ENCODE data around the gene NPTX1.
"Not testable (repeated sequence)": the region's sequence is repeated elsewhere in the genome, so short reads cannot be mapped to it uniquely, and the experiment has no call there.

NPTX1 gene

DNA sequence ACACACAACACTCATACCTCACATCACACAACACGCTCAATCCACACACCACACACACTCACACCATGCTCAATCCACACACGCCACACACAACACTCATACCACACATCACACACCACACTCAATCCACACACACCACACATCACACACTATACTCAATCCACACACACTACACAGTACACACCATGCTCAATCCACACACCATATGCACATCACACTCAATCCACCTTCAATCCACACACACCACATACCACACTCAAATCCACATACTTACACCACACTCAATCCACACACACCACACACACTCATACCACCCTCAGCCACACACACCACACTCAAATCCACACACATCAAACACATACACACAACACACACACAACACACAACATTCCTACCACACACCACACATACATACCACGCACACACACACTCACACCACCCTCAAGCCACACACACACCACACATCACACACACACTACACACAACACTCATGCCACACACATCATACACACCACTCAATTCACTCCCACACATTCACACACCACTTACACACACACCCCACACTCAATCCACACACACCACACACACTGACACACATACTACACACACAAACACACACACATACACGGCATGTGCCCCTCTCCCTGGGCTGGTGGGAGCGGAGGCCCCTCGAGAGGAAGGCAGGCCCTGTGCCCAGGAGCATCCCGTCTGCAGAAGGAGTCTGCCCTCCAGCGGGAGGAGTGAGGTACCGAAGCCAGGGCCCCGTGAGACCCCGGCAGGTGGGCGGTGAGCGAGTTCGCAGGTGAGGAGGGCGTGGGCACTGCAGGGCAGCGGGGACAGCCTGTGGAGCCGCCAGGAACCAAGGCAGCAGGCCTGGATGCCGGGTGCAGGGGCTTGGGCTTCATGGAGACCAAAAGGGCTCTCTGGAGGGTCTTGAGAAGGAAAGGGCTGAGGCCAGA is 35.1 kb upstream of the NPTX1 start:
- ChIA-PET CTCF (no interaction called here), POLR2A (no interaction called here)
- TF ChIP-seq TARDBP (IDR thresholded peaks at IDR 0.05) (0 out of 2 replicates have a peak, but pooled peaks have one; percentile 20), BHLHE40 (IDR thresholded peaks at IDR 0.05; ENCODE audit: borderline replicate concordance) (no peak)
- DNase-seq (ENCODE audit: extremely low spot score): no peak

DNA sequence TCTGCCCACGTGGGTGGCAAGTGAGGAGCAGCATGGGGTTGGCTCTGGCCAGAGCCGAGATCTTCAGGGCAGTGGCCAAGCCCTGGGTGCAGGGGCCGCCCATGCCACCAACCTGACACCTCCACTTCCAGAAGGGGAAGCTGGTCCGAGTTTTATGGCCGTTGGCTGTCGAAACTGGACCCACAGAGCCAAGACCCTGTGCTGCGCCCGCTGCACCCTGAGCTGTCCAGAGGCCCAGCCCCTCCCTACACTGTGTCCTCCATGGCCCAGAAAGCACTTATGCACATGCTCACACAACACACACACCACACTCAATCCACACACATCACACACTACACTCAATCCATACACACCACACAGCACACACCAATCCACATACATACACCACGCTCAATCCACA is 34.4 kb upstream of the NPTX1 start:
- no peak for TF ChIP-seq L3MBTL2 (conservative IDR thresholded peaks at IDR 0.05)
- DNase-seq (ENCODE audit: extremely low spot score): no peak
- ChIA-PET CTCF (no interaction called here), POLR2A (no interaction called here)

DNA sequence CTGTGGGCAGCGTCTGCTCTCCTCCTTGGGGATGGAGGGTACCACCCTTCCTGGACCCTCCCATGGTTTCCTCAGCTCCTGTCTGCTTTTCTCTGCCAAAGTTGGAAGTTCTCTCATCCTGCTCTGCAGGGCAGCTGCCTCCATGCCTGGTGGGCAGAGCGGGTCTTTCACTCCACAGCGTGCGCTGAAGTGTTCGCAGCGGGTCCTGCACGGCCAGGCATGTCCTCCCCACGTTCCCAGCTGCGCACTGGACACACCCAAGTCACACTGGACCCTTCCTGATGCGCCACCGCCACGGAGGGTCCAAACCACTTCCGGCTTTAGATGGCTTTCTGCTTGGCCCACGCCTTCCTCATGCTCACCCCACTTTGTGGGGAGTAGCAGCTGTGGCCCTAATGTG is 33.7 kb upstream of the NPTX1 start:
- no peak for TF ChIP-seq BHLHE40 (IDR thresholded peaks at IDR 0.05; ENCODE audit: borderline replicate concordance)
- TF ChIP-seq TARDBP (IDR thresholded peaks at IDR 0.05): no peak
- TF ChIP-seq FOXK2 (IDR thresholded peaks at IDR 0.05): no peak
- no peak for TF ChIP-seq CTBP1 (IDR thresholded peaks at IDR 0.05; ENCODE audit: borderline replicate concordance)
- no peak for TF ChIP-seq HDGF (IDR thresholded peaks at IDR 0.05; ENCODE audit: borderline replicate concordance)
- TF ChIP-seq SP1 (IDR thresholded peaks at IDR 0.05): no peak
- TF ChIP-seq LEF1 (IDR thresholded peaks at IDR 0.05; ENCODE audit: borderline replicate concordance): no peak
- no peak for TF ChIP-seq FOXM1 (IDR thresholded peaks at IDR 0.05; ENCODE audit: borderline replicate concordance)
- TF ChIP-seq ZNF384 (IDR thresholded peaks at IDR 0.05): no peak
- TF ChIP-seq FOXA1 (IDR thresholded peaks at IDR 0.05): no peak
- no peak for TF ChIP-seq ARNT (IDR thresholded peaks at IDR 0.05)
- TF ChIP-seq L3MBTL2 (conservative IDR thresholded peaks at IDR 0.05): no peak
- POLR2A ChIA-PET: no interaction called here
- DNase-seq (ENCODE audit: extremely low spot score): no peak
- CTCF ChIA-PET: interaction anchor here (0.6 kb wide), 1 partner anchor 1644 kb away, joined by 3 read pairs; no protein-coding TSS in a partner anchor

DNA sequence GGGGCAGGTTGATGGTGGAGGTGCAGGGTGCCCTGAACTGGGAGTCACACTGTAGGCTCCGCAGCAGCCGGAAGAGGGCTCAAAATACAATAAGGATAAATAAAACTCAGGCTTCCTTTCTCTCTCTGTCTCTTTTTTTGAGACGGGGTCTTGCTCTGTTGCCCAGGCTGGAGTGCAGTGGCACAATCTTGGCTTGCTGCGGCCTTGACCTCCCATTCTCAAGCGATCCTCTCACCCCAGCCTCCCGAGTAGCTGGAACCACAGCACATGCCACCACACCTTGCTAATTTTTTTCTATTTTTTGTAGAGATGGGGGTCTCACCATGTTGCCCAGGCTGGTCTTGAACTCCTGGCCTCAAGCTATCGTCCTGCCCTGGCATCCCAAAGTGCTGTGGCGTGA is 32.9 kb upstream of the NPTX1 start:
- TF ChIP-seq SP1 (IDR thresholded peaks at IDR 0.05) (no peak), SUZ12 (IDR thresholded peaks at IDR 0.05) (no peak), TARDBP (IDR thresholded peaks at IDR 0.05) (no peak), FOXM1 (IDR thresholded peaks at IDR 0.05; ENCODE audit: borderline replicate concordance) (no peak), NFRKB (IDR thresholded peaks at IDR 0.05) (no peak)
- no peak for DNase-seq (ENCODE audit: extremely low spot score)
- CTCF ChIA-PET: interaction anchor here (0.6 kb wide), 1 partner anchor 1643 kb away, joined by 3 read pairs; no protein-coding TSS in a partner anchor
- POLR2A ChIA-PET: no interaction called here

DNA sequence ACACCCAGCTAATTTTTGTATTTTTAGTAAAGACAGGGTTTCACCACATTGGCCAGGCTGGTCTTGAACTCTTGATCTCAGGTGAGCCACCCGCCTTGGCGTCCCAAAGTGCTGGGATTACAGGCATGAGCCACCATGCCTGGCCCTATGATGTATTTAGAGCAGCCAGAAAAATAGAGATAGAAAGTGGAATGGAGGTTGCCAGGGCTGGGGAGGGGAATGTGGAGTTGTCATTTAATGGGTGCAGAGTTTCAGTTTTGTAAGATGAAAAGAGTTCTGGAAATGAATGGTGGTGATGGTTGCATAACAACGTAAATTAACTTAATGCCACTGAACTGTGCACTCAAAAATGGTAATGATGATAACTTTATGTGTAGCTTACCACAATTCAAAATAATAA is 31.6 kb upstream of the NPTX1 start:
- POLR2A ChIA-PET: interaction anchor here (1.4 kb wide), 1 partner anchor 53 kb away, joined by 4 read pairs; no protein-coding TSS in a partner anchor
- CTCF ChIA-PET: no interaction called here
- no peak for DNase-seq (ENCODE audit: extremely low spot score)
- TF ChIP-seq ELF4 (IDR thresholded peaks at IDR 0.05) (no peak), L3MBTL2 (conservative IDR thresholded peaks at IDR 0.05) (no peak), ARNT (IDR thresholded peaks at IDR 0.05) (no peak), FOXK2 (IDR thresholded peaks at IDR 0.05) (no peak), FOXA1 (IDR thresholded peaks at IDR 0.05) (no peak), FOXM1 (IDR thresholded peaks at IDR 0.05; ENCODE audit: borderline replicate concordance) (no peak), LEF1 (IDR thresholded peaks at IDR 0.05; ENCODE audit: borderline replicate concordance) (no peak), NFRKB (IDR thresholded peaks at IDR 0.05) (no peak), BHLHE40 (IDR thresholded peaks at IDR 0.05; ENCODE audit: borderline replicate concordance) (no peak)
- TF ChIP-seq, protein P1, sequence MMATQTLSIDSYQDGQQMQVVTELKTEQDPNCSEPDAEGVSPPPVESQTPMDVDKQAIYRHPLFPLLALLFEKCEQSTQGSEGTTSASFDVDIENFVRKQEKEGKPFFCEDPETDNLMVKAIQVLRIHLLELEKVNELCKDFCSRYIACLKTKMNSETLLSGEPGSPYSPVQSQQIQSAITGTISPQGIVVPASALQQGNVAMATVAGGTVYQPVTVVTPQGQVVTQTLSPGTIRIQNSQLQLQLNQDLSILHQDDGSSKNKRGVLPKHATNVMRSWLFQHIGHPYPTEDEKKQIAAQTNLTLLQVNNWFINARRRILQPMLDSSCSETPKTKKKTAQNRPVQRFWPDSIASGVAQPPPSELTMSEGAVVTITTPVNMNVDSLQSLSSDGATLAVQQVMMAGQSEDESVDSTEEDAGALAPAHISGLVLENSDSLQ (IDR thresholded peaks at IDR 0.05): no peak

DNA sequence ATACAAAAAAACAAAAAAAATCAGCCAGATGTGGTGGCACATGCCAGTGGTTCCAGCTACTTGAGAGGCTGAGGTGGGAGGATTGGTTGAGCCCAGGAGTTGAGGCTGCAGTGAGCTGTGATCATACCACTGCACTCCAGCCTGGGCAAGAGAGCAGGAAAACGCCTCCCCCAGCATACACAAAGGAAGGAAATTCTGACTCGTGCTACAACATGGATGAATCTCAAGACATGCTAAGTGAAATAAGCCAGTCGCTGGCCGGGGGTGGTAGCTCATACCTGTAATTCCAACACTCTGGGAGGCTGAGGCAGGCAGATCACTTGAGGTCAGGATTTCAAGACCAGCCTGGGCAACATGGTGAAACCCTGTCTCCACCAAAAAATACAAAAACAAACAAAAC is 30.8 kb upstream of the NPTX1 start:
- POLR2A ChIA-PET; CTCF ChIA-PET; DNase-seq (ENCODE audit: extremely low spot score): not testable (repeated sequence)

DNA sequence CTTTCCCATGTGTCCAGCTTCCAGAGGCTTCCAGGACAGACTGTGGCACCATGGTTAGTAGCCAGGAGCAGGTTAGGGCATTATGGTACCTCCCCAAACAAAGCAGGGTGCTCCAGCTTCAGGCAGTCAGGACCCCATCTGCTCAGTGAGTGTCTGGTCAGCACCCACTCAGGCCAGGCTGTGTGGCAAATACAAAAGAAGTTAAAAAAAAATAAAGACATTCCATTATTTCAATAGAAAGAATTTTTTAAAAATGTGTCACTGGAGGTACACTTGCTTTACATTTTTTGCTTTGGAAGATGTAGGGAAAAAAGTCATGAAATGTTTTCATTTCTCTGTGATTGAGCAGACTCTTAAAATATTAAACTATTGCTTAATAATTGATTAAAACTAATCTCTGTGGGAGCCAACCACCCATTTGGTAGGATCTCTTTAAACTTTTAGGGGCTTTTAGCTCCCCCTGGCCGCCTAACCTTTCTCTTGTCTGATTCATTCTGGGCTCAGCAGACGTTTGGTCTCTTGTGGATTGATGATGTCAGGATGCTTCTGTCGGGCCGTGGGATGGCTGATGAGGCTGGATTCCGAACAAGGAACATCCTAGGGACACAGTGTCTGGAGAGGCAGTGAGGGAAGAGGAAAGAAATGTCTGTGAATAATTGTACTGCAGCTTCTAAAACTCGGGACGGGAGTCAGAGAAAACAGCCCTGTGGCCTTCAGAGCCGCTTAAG is 28.4 kb upstream of the NPTX1 start:
- TF ChIP-seq SUZ12 (IDR thresholded peaks at IDR 0.05) (no peak), FOXM1 (IDR thresholded peaks at IDR 0.05; ENCODE audit: borderline replicate concordance) (no peak), L3MBTL2 (conservative IDR thresholded peaks at IDR 0.05) (no peak), CTBP1 (IDR thresholded peaks at IDR 0.05; ENCODE audit: borderline replicate concordance) (no peak), NFRKB (IDR thresholded peaks at IDR 0.05) (no peak), HDGF (IDR thresholded peaks at IDR 0.05; ENCODE audit: borderline replicate concordance) (no peak), LEF1 (IDR thresholded peaks at IDR 0.05; ENCODE audit: borderline replicate concordance) (no peak), SP1 (IDR thresholded peaks at IDR 0.05) (no peak), BHLHE40 (IDR thresholded peaks at IDR 0.05; ENCODE audit: borderline replicate concordance) (no peak), FOXK2 (IDR thresholded peaks at IDR 0.05) (no peak), FOXA1 (IDR thresholded peaks at IDR 0.05) (no peak), ELF4 (IDR thresholded peaks at IDR 0.05) (no peak), ZNF384 (IDR thresholded peaks at IDR 0.05) (no peak), ARNT (IDR thresholded peaks at IDR 0.05) (no peak), TARDBP (IDR thresholded peaks at IDR 0.05) (no peak)
- TF ChIP-seq, protein P1 (IDR thresholded peaks at IDR 0.05): no peak
- POLR2A ChIA-PET: no interaction called here
- no peak for DNase-seq (ENCODE audit: extremely low spot score)
- CTCF ChIA-PET: interaction anchor here (0.6 kb wide), 1 partner anchor 8 kb away, joined by 3 read pairs; no protein-coding TSS in a partner anchor

Measured in HEK293T (cell line).